HEK293 (cell line): ENCODE data around the gene TICAM1.

ENCODE experiments used
- CTCF ChIA-PET: fragments of 350-600 bp; formaldehyde crosslinking; extraction: SDS; loops from one replicate; lab custom pipeline; 2021; ENCODE audit warnings: antibody characterized with exemption; lab: Yijun Ruan, JAX
- POLR2A ChIA-PET: fragments of 300-600 bp; formaldehyde crosslinking; extraction: SDS; loops from one replicate; lab custom pipeline; 2020; ENCODE audit warnings: antibody characterized with exemption, inconsistent platforms; lab: Yijun Ruan, JAX
- H3K27ac ChIP-seq: fragments of 200-500 bp; sonication (Bioruptor generic); 2 replicates; pipeline ENCODE4 v1.5.1; 2014; ENCODE audit warnings: low read depth, low read length, control low read depth, inconsistent platforms; ENCODE audit errors: extremely low read depth
- H3K36me3 ChIP-seq, 2 experiments: fragments of 200-500 bp in 1 of 2; sonication (Bioruptor generic) in 1 of 2; 1 replicate in 1 of 2; 2 replicates in 1 of 2; pipeline ENCODE4 v1.5.1; 2014 to 2017; ENCODE audit warnings: inconsistent platforms in 2 of 2, low read length in 2 of 2; ENCODE audit not compliant: control insufficient read depth in 2 of 2, insufficient read depth in 1 of 2
- H3K4me1 ChIP-seq: fragments of 200-500 bp; sonication (Bioruptor generic); 2 replicates; pipeline ENCODE4 v1.5.1; 2014; ENCODE audit warnings: mild to moderate bottlenecking, low read length, inconsistent platforms; ENCODE audit not compliant: control insufficient read depth, insufficient read depth
- H3K4me3 ChIP-seq: 2 replicates; pipeline ENCODE4 v1.5.1; 2011; ENCODE audit warnings: low read depth, mild to moderate bottlenecking, control low read depth, low read length, moderate library complexity
- H3K9me3 ChIP-seq: fragments of 200-500 bp; sonication (Bioruptor generic); 2 replicates; pipeline ENCODE4 v1.5.1; 2014; ENCODE audit warnings: low read depth, low read length, inconsistent platforms; ENCODE audit not compliant: control insufficient read depth, insufficient read depth
- GFI1B ChIP-seq: fragments of 450-650 bp; formaldehyde crosslinking; IDR thresholded peaks from 2 replicates; pipeline ENCODE4 v1.5.1; 2016; ENCODE audit warnings: missing biosample characterization, missing genetic modification characterization
- PRDM6 ChIP-seq: fragments of 450-650 bp; formaldehyde crosslinking; IDR thresholded peaks from 2 replicates; pipeline ENCODE4 v1.5.1; 2017; ENCODE audit warnings: missing biosample characterization, missing genetic modification characterization
- ZFP3 ChIP-seq: fragments of 450-650 bp; formaldehyde crosslinking; IDR thresholded peaks from 2 replicates; pipeline ENCODE4 v1.5.1; 2016; ENCODE audit warnings: low read depth, missing biosample characterization, missing genetic modification characterization
- ZNF146 ChIP-seq: fragments of 450-650 bp; formaldehyde crosslinking; IDR thresholded peaks from 2 replicates; pipeline ENCODE4 v1.5.1; 2016; ENCODE audit warnings: missing biosample characterization, missing genetic modification characterization
- ZNF621 ChIP-seq: fragments of 450-650 bp; formaldehyde crosslinking; IDR thresholded peaks from 2 replicates; pipeline ENCODE4 v1.5.1; 2017; ENCODE audit warnings: missing biosample characterization, missing genetic modification characterization
- ZNF623 ChIP-seq: fragments of 450-650 bp; formaldehyde crosslinking; IDR thresholded peaks from 2 replicates; pipeline ENCODE4 v1.5.1; 2016; ENCODE audit warnings: missing biosample characterization, missing genetic modification characterization
- ZNF645 ChIP-seq: fragments of 450-650 bp; formaldehyde crosslinking; IDR thresholded peaks from 2 replicates; pipeline ENCODE4; 2016; ENCODE audit warnings: missing biosample characterization, missing genetic modification characterization
- ZNF654 ChIP-seq: fragments of 450-650 bp; formaldehyde crosslinking; IDR thresholded peaks from 2 replicates; pipeline ENCODE4 v1.5.1; 2016; ENCODE audit warnings: low read depth, missing biosample characterization, missing genetic modification characterization
- ZNF837 ChIP-seq: fragments of 450-650 bp; formaldehyde crosslinking; IDR thresholded peaks from 2 replicates; pipeline ENCODE4 v1.5.1; 2016; ENCODE audit warnings: missing biosample characterization, missing genetic modification characterization
- ZSCAN16 ChIP-seq: fragments of 450-650 bp; formaldehyde crosslinking; IDR thresholded peaks from 2 replicates; pipeline ENCODE4 v1.5.1; 2016; ENCODE audit warnings: missing biosample characterization, missing genetic modification characterization
- TF ChIP-seq, protein P1 (sequence below): fragments of 450-650 bp; formaldehyde crosslinking; IDR thresholded peaks from 2 replicates; pipeline ENCODE4 v1.5.1; 2016; ENCODE audit warnings: missing biosample characterization, missing genetic modification characterization, low read depth
- TF ChIP-seq, protein P2 (sequence below): fragments of 450-650 bp; formaldehyde crosslinking; IDR thresholded peaks from 2 replicates; pipeline ENCODE4 v1.5.1; 2017; ENCODE audit warnings: missing biosample characterization, mild to moderate bottlenecking, missing genetic modification characterization, moderate library complexity
- TF ChIP-seq, protein P3 (sequence below): fragments of 450-650 bp; formaldehyde crosslinking; IDR thresholded peaks from 2 replicates; pipeline ENCODE4 v1.5.1; 2016; ENCODE audit warnings: missing biosample characterization, missing genetic modification characterization
- TF ChIP-seq, protein P4 (sequence below): fragments of 450-650 bp; IDR thresholded peaks from 2 replicates; pipeline ENCODE4 v1.5.1; 2018; ENCODE audit warnings: missing biosample characterization, missing genetic modification characterization

Gene TICAM1

DNA sequence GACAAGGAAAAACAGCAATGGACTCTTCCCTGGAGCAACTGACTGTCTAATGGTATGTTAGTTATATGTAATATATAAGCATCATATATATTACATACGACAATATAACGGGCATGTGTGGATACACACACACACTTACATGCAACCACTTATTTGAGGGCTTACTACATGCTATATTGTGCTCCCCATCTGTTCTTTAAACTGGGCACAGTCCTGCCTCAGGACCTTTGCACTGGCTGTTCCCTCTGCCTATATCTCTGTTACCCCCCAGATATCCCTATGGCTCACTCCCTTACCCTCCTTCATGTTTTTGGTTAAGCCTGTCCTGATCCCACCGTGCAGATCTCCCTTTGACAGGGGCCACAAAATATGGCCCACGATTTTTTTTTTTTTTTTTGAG, 10.2 kb downstream of the TICAM1 start:
- Histone ChIP-seq H3K4me1 (no peaks in the 10 kb centered on the region), H3K27ac (no peak overlapping the region), H3K9me3 (no peaks in the 10 kb centered on the region), H3K4me3 (no peak overlapping the region), H3K36me3 (peaks cover 0 to 13% of the 10 kb centered on the region in 2 experiments; a peak in 2 of 3 replicates)
- TF ChIP-seq ZNF837 (no peak), ZNF623 (tag by site-specific recombination) (peak; percentile 98)
- ChIA-PET POLR2A (interaction anchor here (0.7 kb wide), 2 partner anchors 31 to 203 kb away, joined by 3 to 5 read pairs; no protein-coding TSS in a partner anchor), CTCF (interaction anchor here (0.6 to 5.9 kb wide), 6 partner anchors 8 to 32 kb away, joined by 3 to 44 read pairs (median 4); no protein-coding TSS in a partner anchor)

DNA sequence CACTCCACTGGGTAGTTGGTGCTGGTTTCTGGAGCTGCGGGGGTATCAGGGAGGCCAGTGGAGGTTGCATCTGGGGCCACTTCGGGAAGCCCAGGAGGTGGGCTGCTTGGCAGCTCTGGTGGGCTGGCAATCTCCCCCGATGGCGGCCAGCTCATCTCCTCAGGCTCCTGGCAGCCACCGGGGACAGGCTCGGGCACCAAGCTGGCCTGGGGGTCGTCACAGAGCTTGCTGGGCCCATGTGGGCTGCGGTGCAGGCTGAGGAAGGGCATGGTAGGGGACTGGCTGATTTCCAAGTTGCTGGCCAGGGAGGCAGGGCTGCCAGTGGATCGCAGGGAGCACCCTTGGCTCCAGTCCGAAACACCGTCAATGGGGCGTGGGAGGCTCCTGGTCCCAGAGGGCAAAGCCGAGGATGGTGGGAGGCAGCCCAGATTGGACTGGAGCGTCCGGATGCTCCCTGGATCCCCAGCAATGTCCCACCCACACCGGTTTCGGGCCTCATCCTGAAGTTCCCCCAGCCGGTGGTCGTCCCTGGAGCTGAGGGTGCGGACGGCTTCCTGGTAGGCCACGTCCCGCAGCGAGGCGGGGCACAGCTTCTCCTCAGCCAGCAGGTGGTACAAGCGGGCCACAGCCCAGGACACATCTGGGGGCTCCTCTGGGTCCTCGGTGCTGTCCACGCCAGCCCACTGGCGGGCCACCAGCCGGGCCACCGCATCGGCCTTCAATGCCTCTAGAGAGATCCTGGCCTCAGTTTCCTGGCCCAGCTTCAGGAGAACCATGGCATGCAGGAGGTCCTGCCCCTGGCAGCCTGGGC, 13.8 kb downstream of the TICAM1 start:
- ChIA-PET POLR2A (no interaction called here), CTCF (interaction anchor here (0.7 to 2.0 kb wide), 5 partner anchors 8 to 360 kb away, joined by 3 to 7 read pairs (median 4); no protein-coding TSS in a partner anchor)
- no peaks in the 10 kb centered on the region for H3K9me3 ChIP-seq
- H3K27ac ChIP-seq, result no peak overlapping the region
- peaks cover 0 to 13% of the 10 kb centered on the region in 2 experiments; a peak in 2 of 3 replicates for H3K36me3 ChIP-seq
- H3K4me3 ChIP-seq, result no peak overlapping the region
- TF ChIP-seq ZNF621 (tag by site-specific recombination) (no peak), ZNF645 (tag by site-specific recombination) (no peak), ZSCAN16 (tag by site-specific recombination) (no peak), ZFP3 (tag by site-specific recombination) (no peak), ZNF654 (tag by site-specific recombination) (no peak), GFI1B (tag by site-specific recombination) (no peak), ZNF146 (tag by site-specific recombination) (no peak)
- TF ChIP-seq, protein P1, sequence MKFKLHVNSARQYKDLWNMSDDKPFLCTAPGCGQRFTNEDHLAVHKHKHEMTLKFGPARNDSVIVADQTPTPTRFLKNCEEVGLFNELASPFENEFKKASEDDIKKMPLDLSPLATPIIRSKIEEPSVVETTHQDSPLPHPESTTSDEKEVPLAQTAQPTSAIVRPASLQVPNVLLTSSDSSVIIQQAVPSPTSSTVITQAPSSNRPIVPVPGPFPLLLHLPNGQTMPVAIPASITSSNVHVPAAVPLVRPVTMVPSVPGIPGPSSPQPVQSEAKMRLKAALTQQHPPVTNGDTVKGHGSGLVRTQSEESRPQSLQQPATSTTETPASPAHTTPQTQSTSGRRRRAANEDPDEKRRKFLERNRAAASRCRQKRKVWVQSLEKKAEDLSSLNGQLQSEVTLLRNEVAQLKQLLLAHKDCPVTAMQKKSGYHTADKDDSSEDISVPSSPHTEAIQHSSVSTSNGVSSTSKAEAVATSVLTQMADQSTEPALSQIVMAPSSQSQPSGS (tag by site-specific recombination), result no peak
- TF ChIP-seq, protein P2, sequence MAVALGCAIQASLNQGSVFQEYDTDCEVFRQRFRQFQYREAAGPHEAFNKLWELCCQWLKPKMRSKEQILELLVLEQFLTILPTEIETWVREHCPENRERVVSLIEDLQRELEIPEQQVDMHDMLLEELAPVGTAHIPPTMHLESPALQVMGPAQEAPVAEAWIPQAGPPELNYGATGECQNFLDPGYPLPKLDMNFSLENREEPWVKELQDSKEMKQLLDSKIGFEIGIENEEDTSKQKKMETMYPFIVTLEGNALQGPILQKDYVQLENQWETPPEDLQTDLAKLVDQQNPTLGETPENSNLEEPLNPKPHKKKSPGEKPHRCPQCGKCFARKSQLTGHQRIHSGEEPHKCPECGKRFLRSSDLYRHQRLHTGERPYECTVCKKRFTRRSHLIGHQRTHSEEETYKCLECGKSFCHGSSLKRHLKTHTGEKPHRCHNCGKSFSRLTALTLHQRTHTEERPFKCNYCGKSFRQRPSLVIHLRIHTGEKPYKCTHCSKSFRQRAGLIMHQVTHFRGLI (tag by site-specific recombination), result no peak
- TF ChIP-seq, protein P3, sequence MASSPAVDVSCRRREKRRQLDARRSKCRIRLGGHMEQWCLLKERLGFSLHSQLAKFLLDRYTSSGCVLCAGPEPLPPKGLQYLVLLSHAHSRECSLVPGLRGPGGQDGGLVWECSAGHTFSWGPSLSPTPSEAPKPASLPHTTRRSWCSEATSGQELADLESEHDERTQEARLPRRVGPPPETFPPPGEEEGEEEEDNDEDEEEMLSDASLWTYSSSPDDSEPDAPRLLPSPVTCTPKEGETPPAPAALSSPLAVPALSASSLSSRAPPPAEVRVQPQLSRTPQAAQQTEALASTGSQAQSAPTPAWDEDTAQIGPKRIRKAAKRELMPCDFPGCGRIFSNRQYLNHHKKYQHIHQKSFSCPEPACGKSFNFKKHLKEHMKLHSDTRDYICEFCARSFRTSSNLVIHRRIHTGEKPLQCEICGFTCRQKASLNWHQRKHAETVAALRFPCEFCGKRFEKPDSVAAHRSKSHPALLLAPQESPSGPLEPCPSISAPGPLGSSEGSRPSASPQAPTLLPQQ (tag by site-specific recombination), result no peak
- H3K4me1 ChIP-seq, result no peaks in the 10 kb centered on the region

DNA sequence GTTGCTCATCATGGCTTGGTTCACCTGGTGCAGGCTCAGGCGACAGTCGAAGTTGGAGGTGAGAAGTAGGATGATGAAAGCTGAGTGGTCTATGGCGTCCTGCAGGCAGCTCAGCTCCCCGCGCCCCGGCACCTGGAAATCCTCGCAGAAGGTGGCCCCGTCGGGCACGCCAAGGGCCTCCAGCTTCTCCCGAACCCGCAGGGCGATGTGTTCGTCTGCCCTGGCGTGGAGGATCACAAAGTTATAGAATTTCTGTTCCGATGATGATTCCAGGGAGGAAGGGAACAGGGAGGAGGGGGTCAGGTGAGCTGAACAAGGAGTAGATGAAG, 14.6 kb downstream of the TICAM1 start:
- no peak overlapping the region for H3K27ac ChIP-seq
- H3K9me3 ChIP-seq, result no peaks in the 10 kb centered on the region
- CTCF ChIA-PET, result interaction anchor here (2.0 kb wide), 2 partner anchors 34 to 95 kb away, joined by 7 to 15 read pairs; no protein-coding TSS in a partner anchor
- H3K36me3 ChIP-seq, result peaks cover 0 to 13% of the 10 kb centered on the region in 2 experiments; a peak in 2 of 3 replicates
- H3K4me1 ChIP-seq, result no peaks in the 10 kb centered on the region
- POLR2A ChIA-PET, result interaction anchor here (0.6 kb wide), 1 partner anchor 433 kb away, joined by 10 read pairs; no protein-coding TSS in a partner anchor
- no peak overlapping the region for H3K4me3 ChIP-seq
- no peak for TF ChIP-seq PRDM6 (tag by site-specific recombination)
- TF ChIP-seq, protein P4, sequence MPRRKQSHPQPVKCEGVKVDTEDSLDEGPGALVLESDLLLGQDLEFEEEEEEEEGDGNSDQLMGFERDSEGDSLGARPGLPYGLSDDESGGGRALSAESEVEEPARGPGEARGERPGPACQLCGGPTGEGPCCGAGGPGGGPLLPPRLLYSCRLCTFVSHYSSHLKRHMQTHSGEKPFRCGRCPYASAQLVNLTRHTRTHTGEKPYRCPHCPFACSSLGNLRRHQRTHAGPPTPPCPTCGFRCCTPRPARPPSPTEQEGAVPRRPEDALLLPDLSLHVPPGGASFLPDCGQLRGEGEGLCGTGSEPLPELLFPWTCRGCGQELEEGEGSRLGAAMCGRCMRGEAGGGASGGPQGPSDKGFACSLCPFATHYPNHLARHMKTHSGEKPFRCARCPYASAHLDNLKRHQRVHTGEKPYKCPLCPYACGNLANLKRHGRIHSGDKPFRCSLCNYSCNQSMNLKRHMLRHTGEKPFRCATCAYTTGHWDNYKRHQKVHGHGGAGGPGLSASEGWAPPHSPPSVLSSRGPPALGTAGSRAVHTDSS (tag by site-specific recombination), result 0 out of 2 replicates have a peak, but pooled peaks have one; percentile 14
